Type B pancreatic cell (in vitro differentiated cells): ENCODE data around the gene STAC. TPM values are rescaled to one million over a fixed set of nuclear protein-coding genes. Genes with fewer than 3 reads are reported as not detected.

Experiments used
- DNase-seq: peaks from one replicate; pipeline ENCODE4 v3.0.0; 2021; ENCODE audit warnings: mixed read lengths; ENCODE audit not compliant: unreplicated experiment; ENCODE audit errors: extremely low spot score
- H3K27ac Mint-ChIP-seq: 2 replicates; pipeline ENCODE4 v1.8.0; 2021; ENCODE audit warnings: mild to moderate bottlenecking, mixed read lengths
- H3K27me3 Mint-ChIP-seq: 2 replicates; pipeline ENCODE4 v1.8.0; 2021; ENCODE audit warnings: mixed read lengths
- H3K36me3 Mint-ChIP-seq: 2 replicates; pipeline ENCODE4 v1.8.0; 2021; ENCODE audit warnings: mixed read lengths
- H3K4me1 Mint-ChIP-seq: one replicate; pipeline ENCODE4 v1.8.0; 2021; ENCODE audit warnings: mixed read lengths; ENCODE audit not compliant: unreplicated experiment
- H3K4me3 Mint-ChIP-seq: 2 replicates; pipeline ENCODE4 v1.8.0; 2021; ENCODE audit warnings: mild to moderate bottlenecking, mixed read lengths
- H3K9me3 Mint-ChIP-seq: 2 replicates; pipeline ENCODE4 v1.8.0; 2021; ENCODE audit warnings: mixed read lengths
- total RNA-seq: library from RNA; stranded (reverse); gene quantifications from 2 replicates; pipeline ENCODE4 v1.2.1, GENCODE V29; 2021; ENCODE audit warnings: low replicate concordance
- TF ChIP-seq, protein P1 (sequence below): fragments of 200-600 bp; sonication (generic); conservative IDR thresholded peaks from 2 replicates; pipeline ENCODE4 v1.5.0; 2021; ENCODE audit warnings: antibody characterized with exemption, mild to moderate bottlenecking

The STAC gene
- total RNA-seq, 1 donor from 2014 or later, result 3.5 TPM

DNA sequence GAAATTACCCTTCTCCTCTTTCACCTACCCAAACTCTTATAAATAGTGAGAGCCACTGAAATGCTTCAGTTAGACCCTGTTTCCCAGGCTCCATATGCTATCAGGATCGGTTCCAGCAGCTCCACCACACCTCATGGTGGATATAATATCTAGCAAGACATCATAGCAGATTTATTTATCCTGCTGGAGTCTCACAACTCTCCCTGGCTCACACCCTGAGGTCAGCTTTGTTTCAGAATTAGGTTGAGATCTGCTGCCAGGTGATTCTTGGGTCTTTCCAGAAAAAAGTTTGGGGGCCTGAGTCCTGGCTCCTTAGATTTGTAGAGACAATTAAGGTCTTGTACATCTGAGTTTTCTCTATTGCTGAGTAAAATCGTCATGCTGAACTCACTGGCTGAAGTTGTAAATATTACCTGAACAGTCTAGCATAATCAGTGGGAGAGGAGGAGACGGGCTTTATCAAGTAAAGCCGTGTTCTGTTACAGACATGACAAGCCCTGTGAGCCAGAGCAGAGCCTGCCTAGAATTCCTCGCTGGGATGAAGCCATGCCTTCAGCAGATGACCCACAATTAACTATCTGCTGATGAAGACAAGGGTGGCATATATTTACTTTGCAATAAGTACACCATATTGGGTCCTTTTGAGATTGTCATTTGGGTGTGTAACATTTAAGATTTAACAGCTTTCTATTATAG is 131.6 kb downstream of the STAC start:
- no peaks in the 10 kb centered on the region for H3K4me1 Mint-ChIP-seq
- TF ChIP-seq, protein P1, sequence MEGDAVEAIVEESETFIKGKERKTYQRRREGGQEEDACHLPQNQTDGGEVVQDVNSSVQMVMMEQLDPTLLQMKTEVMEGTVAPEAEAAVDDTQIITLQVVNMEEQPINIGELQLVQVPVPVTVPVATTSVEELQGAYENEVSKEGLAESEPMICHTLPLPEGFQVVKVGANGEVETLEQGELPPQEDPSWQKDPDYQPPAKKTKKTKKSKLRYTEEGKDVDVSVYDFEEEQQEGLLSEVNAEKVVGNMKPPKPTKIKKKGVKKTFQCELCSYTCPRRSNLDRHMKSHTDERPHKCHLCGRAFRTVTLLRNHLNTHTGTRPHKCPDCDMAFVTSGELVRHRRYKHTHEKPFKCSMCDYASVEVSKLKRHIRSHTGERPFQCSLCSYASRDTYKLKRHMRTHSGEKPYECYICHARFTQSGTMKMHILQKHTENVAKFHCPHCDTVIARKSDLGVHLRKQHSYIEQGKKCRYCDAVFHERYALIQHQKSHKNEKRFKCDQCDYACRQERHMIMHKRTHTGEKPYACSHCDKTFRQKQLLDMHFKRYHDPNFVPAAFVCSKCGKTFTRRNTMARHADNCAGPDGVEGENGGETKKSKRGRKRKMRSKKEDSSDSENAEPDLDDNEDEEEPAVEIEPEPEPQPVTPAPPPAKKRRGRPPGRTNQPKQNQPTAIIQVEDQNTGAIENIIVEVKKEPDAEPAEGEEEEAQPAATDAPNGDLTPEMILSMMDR, result no peak
- H3K27me3 Mint-ChIP-seq, result no peaks in the 10 kb centered on the region
- H3K36me3 Mint-ChIP-seq, result peaks cover under 1% of the 10 kb centered on the region
- H3K4me3 Mint-ChIP-seq, result no peak overlapping the region
- DNase-seq, result no peak
- no peak overlapping the region for H3K27ac Mint-ChIP-seq
- no peaks in the 10 kb centered on the region for H3K9me3 Mint-ChIP-seq

DNA sequence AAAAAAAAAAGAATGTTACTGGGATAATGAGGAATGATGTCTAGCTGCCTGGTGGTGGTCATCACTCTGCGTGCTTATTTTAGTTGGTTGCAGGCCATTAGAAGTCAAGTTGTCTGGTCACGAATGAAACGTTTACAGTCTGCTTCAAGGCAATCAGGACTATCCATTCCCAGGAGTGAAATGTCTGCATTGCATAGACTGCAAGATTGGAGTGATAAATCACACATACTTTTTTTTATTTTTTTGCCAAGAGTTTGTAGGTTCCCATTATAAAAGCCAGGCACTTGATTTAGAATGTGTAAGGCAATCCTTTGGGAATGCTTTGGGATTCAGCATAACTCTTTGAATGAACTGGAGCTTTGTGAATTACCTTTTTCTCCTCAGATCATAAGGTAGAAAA is 132.3 kb downstream of the STAC start:
- H3K9me3 Mint-ChIP-seq, result no peaks in the 10 kb centered on the region
- TF ChIP-seq, protein P1, result no peak
- H3K27me3 Mint-ChIP-seq, result no peaks in the 10 kb centered on the region
- DNase-seq, result no peak
- H3K4me1 Mint-ChIP-seq, result no peaks in the 10 kb centered on the region
- no peak overlapping the region for H3K27ac Mint-ChIP-seq
- no peaks in the 10 kb centered on the region for H3K36me3 Mint-ChIP-seq
- H3K4me3 Mint-ChIP-seq, result no peak overlapping the region

DNA sequence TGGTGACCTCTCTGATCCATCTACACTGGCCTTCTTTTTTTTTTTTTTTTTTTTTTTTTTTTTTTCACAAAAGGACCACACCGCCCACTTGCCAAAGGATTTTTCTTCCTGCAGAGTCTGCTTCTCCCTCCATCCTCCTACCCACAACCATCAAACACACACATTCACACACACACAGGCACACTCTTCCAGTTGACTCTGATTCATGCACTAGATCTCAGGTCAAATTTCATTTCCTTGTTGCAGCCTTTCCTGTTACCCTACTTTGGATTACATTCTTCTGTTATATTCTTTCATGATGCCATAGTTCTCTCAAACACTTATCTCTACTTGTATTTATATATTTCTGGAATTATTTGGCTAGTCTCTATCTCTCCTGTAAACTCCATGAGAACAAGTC is 133.9 kb downstream of the STAC start:
- Mint-ChIP-seq H3K4me3 (no peak overlapping the region), H3K36me3 (no peaks in the 10 kb centered on the region), H3K27me3 (no peaks in the 10 kb centered on the region), H3K9me3 (no peaks in the 10 kb centered on the region), H3K27ac (no peak overlapping the region), H3K4me1 (no peaks in the 10 kb centered on the region)
- no peak for DNase-seq
- TF ChIP-seq, protein P1, result no peak

DNA sequence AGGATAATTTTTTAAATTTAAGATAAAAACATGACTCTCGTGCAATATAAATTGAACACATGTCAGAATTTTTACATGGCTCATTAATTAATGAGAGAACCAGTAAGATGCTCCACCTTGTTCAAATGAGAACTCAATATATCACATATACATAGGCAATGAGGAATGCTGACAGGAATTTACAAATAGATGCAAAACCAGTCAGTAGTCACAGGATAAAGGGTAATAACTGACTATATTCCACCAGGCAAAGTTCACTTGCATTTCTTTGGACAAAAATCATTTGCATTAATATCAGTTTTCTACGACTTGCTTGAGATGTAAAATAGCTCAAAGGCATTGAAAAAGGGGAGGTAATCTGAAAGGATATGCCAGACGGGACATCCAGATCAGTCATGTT is 139.4 kb downstream of the STAC start:
- DNase-seq, result no peak
- Mint-ChIP-seq H3K9me3 (no peaks in the 10 kb centered on the region), H3K36me3 (no peaks in the 10 kb centered on the region), H3K27me3 (no peaks in the 10 kb centered on the region), H3K4me3 (no peak overlapping the region), H3K4me1 (no peaks in the 10 kb centered on the region), H3K27ac (no peak overlapping the region)
- TF ChIP-seq, protein P1, result no peak

DNA sequence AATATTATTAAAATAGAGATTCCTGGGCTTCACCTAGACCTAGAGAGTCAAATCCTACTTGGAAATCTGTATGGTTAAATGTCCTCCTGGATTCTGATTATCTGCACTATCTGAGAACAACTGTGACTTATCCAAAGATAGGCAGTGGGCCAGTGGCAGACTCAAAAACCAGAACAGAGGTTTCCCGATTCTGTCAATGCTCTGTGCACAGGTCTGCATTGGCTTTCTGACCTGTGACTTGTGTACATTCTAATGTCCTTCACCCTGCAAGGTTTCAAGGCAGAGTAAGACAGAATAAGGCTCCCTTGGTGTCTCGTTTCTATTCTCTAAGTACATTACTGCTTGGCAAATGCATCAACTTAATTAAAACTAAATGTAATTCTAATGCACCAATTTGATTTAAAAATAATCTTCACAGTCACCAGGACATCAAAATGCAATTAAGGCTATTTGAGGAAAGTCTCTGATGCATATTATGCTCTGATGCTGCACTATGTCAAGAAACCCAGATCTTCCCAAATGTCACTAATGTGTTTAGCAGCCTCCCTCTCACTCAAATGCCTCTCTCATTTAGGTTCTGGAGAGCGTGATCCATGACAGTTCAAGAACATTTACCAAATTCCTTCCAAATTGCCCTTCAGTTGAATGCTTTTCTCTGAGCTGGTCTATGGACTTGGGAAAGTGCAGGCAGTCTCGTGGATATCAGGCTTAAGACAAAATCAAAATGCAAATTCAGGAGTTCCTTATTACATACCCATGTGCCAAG is 140.1 kb downstream of the STAC start:
- H3K9me3 Mint-ChIP-seq, result no peaks in the 10 kb centered on the region
- H3K36me3 Mint-ChIP-seq, result no peaks in the 10 kb centered on the region
- no peaks in the 10 kb centered on the region for H3K27me3 Mint-ChIP-seq
- H3K4me1 Mint-ChIP-seq, result peaks cover under 1% of the 10 kb centered on the region
- DNase-seq, result no peak
- no peak overlapping the region for H3K27ac Mint-ChIP-seq
- no peak overlapping the region for H3K4me3 Mint-ChIP-seq
- TF ChIP-seq, protein P1, result no peak
